HepG2 (cell line): Measurements from ENCODE around the gene RRAS. TPM values are rescaled to one million over a fixed set of nuclear protein-coding genes. Genes with fewer than 3 reads are reported as not detected.

Source experiments
- AKAP8 ChIP-seq: sonication (generic); formaldehyde crosslinking; IDR thresholded peaks from 2 replicates; pipeline ENCODE4 v1.5.1; 2020; ENCODE audit warnings: mild to moderate bottlenecking, missing genetic modification reagents
- ARNT2 ChIP-seq: sonication (generic); formaldehyde crosslinking; IDR thresholded peaks from 2 replicates; pipeline ENCODE4 v1.8.0; 2022; ENCODE audit warnings: mild to moderate bottlenecking, low read depth, missing genetic modification reagents, moderate library complexity
- BRCA1 ChIP-seq: sonication (generic); formaldehyde crosslinking; IDR thresholded peaks from 2 replicates; pipeline ENCODE4 v1.4.0; 2020; ENCODE audit warnings: missing genetic modification reagents
- EHMT2 ChIP-seq: fragments of 200-600 bp; sonication (generic); IDR thresholded peaks from 2 replicates; pipeline ENCODE4 v1.7.0; 2017; ENCODE audit warnings: antibody characterized with exemption, low read depth, low read length, borderline replicate concordance
- GATAD2A ChIP-seq: IDR thresholded peaks from 2 replicates; pipeline ENCODE4 v1.6.1; 2016
- HDAC2 ChIP-seq: sonication (generic); formaldehyde crosslinking; IDR thresholded peaks from 2 replicates; pipeline ENCODE4 v1.4.0; 2020; ENCODE audit warnings: missing genetic modification reagents
- HNRNPH1 ChIP-seq: fragments of 200-400 bp; formaldehyde crosslinking; optimal IDR thresholded peaks from 2 replicates; pipeline ENCODE3; 2017; ENCODE audit warnings: mild to moderate bottlenecking, low read depth, low read length
- KMT2A ChIP-seq: sonication (generic); formaldehyde crosslinking; IDR thresholded peaks from 2 replicates; pipeline ENCODE4 v1.4.0; 2020; ENCODE audit warnings: missing genetic modification reagents
- MAFK ChIP-seq, 2 experiments: IDR thresholded peaks in 1 of 2; conservative IDR thresholded peaks in 1 of 2; 2 replicates each; pipeline ENCODE4 v1.6.1; 2011; ENCODE audit warnings: improper control_type of control experiment in 2 of 2, low read length in 2 of 2
- REXO4 ChIP-seq: sonication (generic); formaldehyde crosslinking; IDR thresholded peaks from 2 replicates; pipeline ENCODE4 v1.8.0; 2022; ENCODE audit warnings: missing genetic modification reagents, mild to moderate bottlenecking, borderline replicate concordance
- SMC3 ChIP-seq: IDR thresholded peaks from 2 replicates; pipeline ENCODE4 v1.6.1; 2011; ENCODE audit warnings: low read length, improper control_type of control experiment
- TRIM24 ChIP-seq: sonication (generic); formaldehyde crosslinking; IDR thresholded peaks from 2 replicates; pipeline ENCODE4 v1.8.0; 2022; ENCODE audit warnings: mild to moderate bottlenecking, missing genetic modification reagents
- U2AF1 ChIP-seq: fragments of 200-400 bp; formaldehyde crosslinking; optimal IDR thresholded peaks from 2 replicates; pipeline ENCODE3; 2017; ENCODE audit warnings: mild to moderate bottlenecking, low read depth, low read length
- ZC3H13 ChIP-seq: sonication (generic); formaldehyde crosslinking; IDR thresholded peaks from 2 replicates; pipeline ENCODE4 v1.8.1; 2023; ENCODE audit warnings: mild to moderate bottlenecking, missing genetic modification reagents, moderate library complexity
- ZFX ChIP-seq: sonication (generic); formaldehyde crosslinking; IDR thresholded peaks from 2 replicates; pipeline ENCODE4 v1.4.0; 2020; ENCODE audit warnings: mild to moderate bottlenecking, low read depth, missing genetic modification reagents, moderate library complexity
- ZNF101 ChIP-seq: sonication (generic); formaldehyde crosslinking; IDR thresholded peaks from 2 replicates; pipeline ENCODE4 v1.4.0; 2020; ENCODE audit warnings: mild to moderate bottlenecking, low read depth, missing genetic modification reagents, borderline replicate concordance
- ZNF644 ChIP-seq: IDR thresholded peaks from 2 replicates; pipeline ENCODE4 v1.6.1; 2016; ENCODE audit warnings: low read depth
- ZNF660 ChIP-seq: sonication (generic); formaldehyde crosslinking; IDR thresholded peaks from 2 replicates; pipeline ENCODE4 v1.5.1; 2020; ENCODE audit warnings: mild to moderate bottlenecking, low read depth, missing genetic modification reagents, borderline replicate concordance
- polyA plus RNA-seq, 8 experiments: library from polyadenylated mRNA; depleted of rRNA in 3 of 8; stranded (reverse) in 7 of 8; unstranded in 1 of 8; fragments of >200 nt; fragmentation: Illumina TruSeq in 4 of 8; extraction: Trizol in 4 of 8; gene quantifications; 2 replicates each; pipeline versions ENCODE4 v1.2.1 to v1.2.3, GENCODE V29; 2011 to 2016; ENCODE audit warnings: low read depth in 4 of 8, missing spikeins in 1 of 8, mixed read lengths in 1 of 8; ENCODE audit not compliant: insufficient read depth in 1 of 8
- total RNA-seq, 5 experiments: library from RNA; depleted of rRNA; stranded (reverse); fragments of >200 nt; fragmentation: Illumina TruSeq; extraction: Trizol; gene quantifications; 2 replicates each; pipeline ENCODE4 v1.2.3, GENCODE V29; 2016; ENCODE audit warnings: low read depth in 1 of 5
- TF ChIP-seq, protein P1 (sequence below): sonication (generic); formaldehyde crosslinking; IDR thresholded peaks from 2 replicates; pipeline ENCODE4 v1.9.0; 2022; ENCODE audit warnings: low read depth, missing genetic modification reagents
- TF ChIP-seq, protein P2 (sequence below): conservative IDR thresholded peaks from 2 replicates; pipeline ENCODE4 v1.6.1; 2018; ENCODE audit warnings: missing genetic modification reagents
- TF ChIP-seq, protein P3 (sequence below): sonication (generic); formaldehyde crosslinking; IDR thresholded peaks from 2 replicates; pipeline ENCODE4 v1.4.0; 2020; ENCODE audit warnings: mild to moderate bottlenecking, missing genetic modification reagents
- TF ChIP-seq, protein P4 (sequence below): sonication (generic); formaldehyde crosslinking; IDR thresholded peaks from 2 replicates; pipeline ENCODE4 v1.5.0; 2020; ENCODE audit warnings: mild to moderate bottlenecking, missing genetic modification reagents, borderline replicate concordance

The RRAS gene
- total and polyA plus RNA-seq, 2 of the 13 experiments (the other 11 are each of a cell fraction or from before 2014, with no cell fraction given): 1.5 to 12.0 TPM

DNA sequence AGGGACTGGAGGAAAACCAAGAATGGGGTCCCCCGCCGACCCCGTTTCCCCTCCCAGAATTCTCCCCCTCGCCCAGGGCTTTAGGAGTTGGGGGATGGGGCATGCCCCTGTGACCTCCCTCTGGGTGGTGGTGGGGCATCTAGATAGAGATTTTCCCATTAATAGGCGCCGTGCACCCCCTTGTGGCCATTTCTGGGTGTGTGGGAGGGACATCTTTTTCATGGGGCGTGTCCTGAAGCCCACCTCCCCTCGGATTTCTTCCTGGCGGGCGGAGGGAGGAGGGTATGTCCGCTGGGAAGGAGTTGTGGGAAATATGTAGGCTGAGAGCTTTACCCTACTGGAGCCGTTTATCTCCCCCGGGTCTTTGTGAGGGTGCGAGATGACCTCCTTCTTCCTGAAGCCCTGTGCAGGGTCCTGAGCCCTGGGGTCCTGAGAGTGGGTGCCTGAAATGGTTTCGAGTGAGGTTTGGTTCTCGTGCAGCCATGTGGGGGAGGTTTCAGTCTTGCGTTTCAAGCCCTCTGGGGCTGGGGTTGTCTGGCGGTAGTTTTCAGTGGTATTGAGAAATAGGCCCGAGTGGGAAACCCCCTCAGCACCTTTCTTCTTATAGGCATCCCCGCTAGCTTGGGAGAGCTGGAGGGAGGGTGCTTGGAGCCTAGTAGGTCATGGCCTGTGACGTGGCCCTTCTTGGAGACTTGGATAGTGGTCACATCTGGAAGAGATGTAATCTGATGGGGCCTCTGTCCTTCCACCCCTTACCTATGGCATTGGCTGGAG, 38.1 kb upstream of the RRAS start (continued):
- TF ChIP-seq REXO4 (CRISPR knock-in tag) (no peak), GATAD2A (CRISPR knock-in tag) (0 out of 2 replicates have a peak, but pooled peaks have one; percentile 33), ZNF660 (CRISPR knock-in tag) (no peak), BRCA1 (CRISPR knock-in tag) (no peak), MAFK (conservative IDR thresholded peaks at IDR 0.05 in 1 of 2, IDR thresholded peaks at IDR 0.05 in 1 of 2; ENCODE audit: low read length in 2 of 2) (no peak), ZC3H13 (CRISPR knock-in tag) (no peak), TRIM24 (CRISPR knock-in tag) (no peak), SMC3 (0 out of 2 replicates have a peak, but pooled peaks have one; percentile 16), U2AF1 (no peak), ZNF101 (no peak), AKAP8 (CRISPR knock-in tag) (no peak), ARNT2 (CRISPR knock-in tag) (no peak), HNRNPH1 (no peak), HDAC2 (no peak), EHMT2 (no peak), ZFX (CRISPR knock-in tag) (no peak), KMT2A (CRISPR knock-in tag) (no peak), ZNF644 (no peak)
- TF ChIP-seq, protein P1, sequence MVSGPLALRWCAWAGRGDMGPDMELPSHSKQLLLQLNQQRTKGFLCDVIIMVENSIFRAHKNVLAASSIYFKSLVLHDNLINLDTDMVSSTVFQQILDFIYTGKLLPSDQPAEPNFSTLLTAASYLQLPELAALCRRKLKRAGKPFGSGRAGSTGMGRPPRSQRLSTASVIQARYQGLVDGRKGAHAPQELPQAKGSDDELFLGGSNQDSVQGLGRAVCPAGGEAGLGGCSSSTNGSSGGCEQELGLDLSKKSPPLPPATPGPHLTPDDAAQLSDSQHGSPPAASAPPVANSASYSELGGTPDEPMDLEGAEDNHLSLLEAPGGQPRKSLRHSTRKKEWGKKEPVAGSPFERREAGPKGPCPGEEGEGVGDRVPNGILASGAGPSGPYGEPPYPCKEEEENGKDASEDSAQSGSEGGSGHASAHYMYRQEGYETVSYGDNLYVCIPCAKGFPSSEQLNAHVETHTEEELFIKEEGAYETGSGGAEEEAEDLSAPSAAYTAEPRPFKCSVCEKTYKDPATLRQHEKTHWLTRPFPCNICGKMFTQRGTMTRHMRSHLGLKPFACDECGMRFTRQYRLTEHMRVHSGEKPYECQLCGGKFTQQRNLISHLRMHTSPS (CRISPR knock-in tag): no peak
- TF ChIP-seq, protein P2, sequence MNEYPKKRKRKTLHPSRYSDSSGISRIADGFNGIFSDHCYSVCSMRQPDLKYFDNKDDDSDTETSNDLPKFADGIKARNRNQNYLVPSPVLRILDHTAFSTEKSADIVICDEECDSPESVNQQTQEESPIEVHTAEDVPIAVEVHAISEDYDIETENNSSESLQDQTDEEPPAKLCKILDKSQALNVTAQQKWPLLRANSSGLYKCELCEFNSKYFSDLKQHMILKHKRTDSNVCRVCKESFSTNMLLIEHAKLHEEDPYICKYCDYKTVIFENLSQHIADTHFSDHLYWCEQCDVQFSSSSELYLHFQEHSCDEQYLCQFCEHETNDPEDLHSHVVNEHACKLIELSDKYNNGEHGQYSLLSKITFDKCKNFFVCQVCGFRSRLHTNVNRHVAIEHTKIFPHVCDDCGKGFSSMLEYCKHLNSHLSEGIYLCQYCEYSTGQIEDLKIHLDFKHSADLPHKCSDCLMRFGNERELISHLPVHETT: no peak
- TF ChIP-seq, protein P3, sequence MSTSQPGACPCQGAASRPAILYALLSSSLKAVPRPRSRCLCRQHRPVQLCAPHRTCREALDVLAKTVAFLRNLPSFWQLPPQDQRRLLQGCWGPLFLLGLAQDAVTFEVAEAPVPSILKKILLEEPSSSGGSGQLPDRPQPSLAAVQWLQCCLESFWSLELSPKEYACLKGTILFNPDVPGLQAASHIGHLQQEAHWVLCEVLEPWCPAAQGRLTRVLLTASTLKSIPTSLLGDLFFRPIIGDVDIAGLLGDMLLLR (CRISPR knock-in tag): no peak
- TF ChIP-seq, protein P4, sequence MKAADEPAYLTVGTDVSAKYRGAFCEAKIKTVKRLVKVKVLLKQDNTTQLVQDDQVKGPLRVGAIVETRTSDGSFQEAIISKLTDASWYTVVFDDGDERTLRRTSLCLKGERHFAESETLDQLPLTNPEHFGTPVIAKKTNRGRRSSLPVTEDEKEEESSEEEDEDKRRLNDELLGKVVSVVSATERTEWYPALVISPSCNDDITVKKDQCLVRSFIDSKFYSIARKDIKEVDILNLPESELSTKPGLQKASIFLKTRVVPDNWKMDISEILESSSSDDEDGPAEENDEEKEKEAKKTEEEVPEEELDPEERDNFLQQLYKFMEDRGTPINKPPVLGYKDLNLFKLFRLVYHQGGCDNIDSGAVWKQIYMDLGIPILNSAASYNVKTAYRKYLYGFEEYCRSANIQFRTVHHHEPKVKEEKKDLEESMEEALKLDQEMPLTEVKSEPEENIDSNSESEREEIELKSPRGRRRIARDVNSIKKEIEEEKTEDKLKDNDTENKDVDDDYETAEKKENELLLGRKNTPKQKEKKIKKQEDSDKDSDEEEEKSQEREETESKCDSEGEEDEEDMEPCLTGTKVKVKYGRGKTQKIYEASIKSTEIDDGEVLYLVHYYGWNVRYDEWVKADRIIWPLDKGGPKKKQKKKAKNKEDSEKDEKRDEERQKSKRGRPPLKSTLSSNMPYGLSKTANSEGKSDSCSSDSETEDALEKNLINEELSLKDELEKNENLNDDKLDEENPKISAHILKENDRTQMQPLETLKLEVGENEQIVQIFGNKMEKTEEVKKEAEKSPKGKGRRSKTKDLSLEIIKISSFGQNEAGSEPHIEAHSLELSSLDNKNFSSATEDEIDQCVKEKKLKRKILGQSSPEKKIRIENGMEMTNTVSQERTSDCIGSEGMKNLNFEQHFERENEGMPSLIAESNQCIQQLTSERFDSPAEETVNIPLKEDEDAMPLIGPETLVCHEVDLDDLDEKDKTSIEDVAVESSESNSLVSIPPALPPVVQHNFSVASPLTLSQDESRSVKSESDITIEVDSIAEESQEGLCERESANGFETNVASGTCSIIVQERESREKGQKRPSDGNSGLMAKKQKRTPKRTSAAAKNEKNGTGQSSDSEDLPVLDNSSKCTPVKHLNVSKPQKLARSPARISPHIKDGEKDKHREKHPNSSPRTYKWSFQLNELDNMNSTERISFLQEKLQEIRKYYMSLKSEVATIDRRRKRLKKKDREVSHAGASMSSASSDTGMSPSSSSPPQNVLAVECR (CRISPR knock-in tag): no peak
